IMR-90 (cell line): ENCODE results near the gene FBXO5. TPM values are rescaled to one million over a fixed set of nuclear protein-coding genes. Genes with fewer than 3 reads are reported as not detected.

Experiments
- ATAC-seq: fragments of 200-7000 bp; cut with Tn5 transposase; 2 replicates; pipeline ENCODE4 v1.9.1; 2020; ENCODE audit warnings: low read depth, mild to moderate bottlenecking, moderate library complexity
- BruUV-seq: library from RNA; stranded (reverse); fragments of 400-500 nt; replicated peaks from 2 replicates; lab custom pipeline; 2021; lab: Mats Ljungman, UMichigan
- CTCF ChIA-PET: fragments of 300-600 bp; formaldehyde crosslinking; extraction: SDS; loops from one replicate; lab custom pipeline; 2021; ENCODE audit warnings: antibody characterized with exemption; lab: Yijun Ruan, JAX
- POLR2A ChIA-PET: fragments of 300-600 bp; sonication (Branson Sonifier 250); formaldehyde crosslinking; loops from one replicate; lab custom pipeline; 2022; ENCODE audit warnings: antibody characterized with exemption; ENCODE audit not compliant: unreplicated experiment; lab: Charles Lee
- DNase-seq: peaks from one replicate; pipeline ENCODE4 v3.0.0; 2013
- H2AFZ ChIP-seq: replicated peaks from 2 replicates; pipeline ENCODE3; 2013; ENCODE audit warnings: low read length, mild to moderate bottlenecking; ENCODE audit not compliant: poor library complexity
- H2AK5ac ChIP-seq: 2 replicates; pipeline ENCODE4 v1.6.1; 2013; ENCODE audit warnings: low read depth, low read length, inconsistent platforms
- H2AK9ac ChIP-seq: replicated peaks from 2 replicates; pipeline ENCODE3; 2013; ENCODE audit warnings: mild to moderate bottlenecking, low read depth, low read length, moderate library complexity; ENCODE audit not compliant: poor library complexity
- H2BK120ac ChIP-seq: 2 replicates; pipeline ENCODE4 v1.6.1; 2013; ENCODE audit warnings: low read depth, low read length, inconsistent platforms
- H2BK15ac ChIP-seq: 3 replicates; pipeline ENCODE4 v1.6.1; 2013; ENCODE audit warnings: low read depth, low read length, inconsistent platforms
- H2BK20ac ChIP-seq: 2 replicates; pipeline ENCODE4 v1.6.1; 2013; ENCODE audit warnings: low read depth, mild to moderate bottlenecking, inconsistent platforms, low read length, moderate library complexity
- H2BK5ac ChIP-seq: 2 replicates; pipeline ENCODE4 v1.6.1; 2013; ENCODE audit warnings: mild to moderate bottlenecking, low read depth, low read length, inconsistent platforms; ENCODE audit not compliant: poor library complexity, severe bottlenecking
- H3K14ac ChIP-seq: replicated peaks from 2 replicates; pipeline ENCODE4 v1.6.1; 2013; ENCODE audit warnings: low read depth, low read length, inconsistent platforms
- H3K18ac ChIP-seq: 2 replicates; pipeline ENCODE4 v1.6.1; 2013; ENCODE audit warnings: low read depth, low read length, control low read depth
- H3K23ac ChIP-seq: 2 replicates; pipeline ENCODE4 v1.6.1; 2013; ENCODE audit warnings: low read depth, low read length, inconsistent platforms
- H3K27ac ChIP-seq: 2 replicates; pipeline ENCODE4 v1.5.1; 2013; ENCODE audit warnings: mild to moderate bottlenecking, control low read depth, low read length; ENCODE audit not compliant: insufficient read depth
- H3K27me3 ChIP-seq: 2 replicates; pipeline ENCODE4 v1.6.1; 2013; ENCODE audit warnings: low read length; ENCODE audit not compliant: control insufficient read depth, insufficient read depth
- H3K36me3 ChIP-seq: 2 replicates; pipeline ENCODE4 v1.6.1; 2013; ENCODE audit warnings: low read length, mixed read lengths; ENCODE audit not compliant: control insufficient read depth, insufficient read depth
- H3K4ac ChIP-seq: 2 replicates; pipeline ENCODE4 v1.6.1; 2013; ENCODE audit warnings: low read depth, low read length, inconsistent platforms
- H3K4me1 ChIP-seq: 2 replicates; pipeline ENCODE4 v1.6.1; 2013; ENCODE audit warnings: low read length, mixed read lengths; ENCODE audit not compliant: control insufficient read depth, insufficient read depth
- H3K4me2 ChIP-seq: 2 replicates; pipeline ENCODE4 v1.6.1; 2013; ENCODE audit warnings: low read depth, mild to moderate bottlenecking, control low read depth, low read length, moderate library complexity
- H3K4me3 ChIP-seq: 2 replicates; pipeline ENCODE4 v1.5.1; 2013; ENCODE audit warnings: low read depth, mild to moderate bottlenecking, control low read depth, low read length, moderate library complexity; ENCODE audit not compliant: insufficient read depth
- H3K56ac ChIP-seq: 2 replicates; pipeline ENCODE4 v1.6.1; 2013; ENCODE audit warnings: low read length, inconsistent platforms; ENCODE audit not compliant: insufficient read depth; ENCODE audit errors: extremely low read depth
- H3K79me1 ChIP-seq, 2 experiments: 2 replicates each; pipeline ENCODE4 v1.6.1; 2013; ENCODE audit warnings: low read length in 2 of 2, inconsistent platforms in 1 of 2, low read depth in 1 of 2
- H3K9ac ChIP-seq: 2 replicates; pipeline ENCODE4 v1.6.1; 2013; ENCODE audit warnings: low read depth, low read length, control low read depth
- H3K9me1 ChIP-seq: 2 replicates; pipeline ENCODE4 v1.6.1; 2013; ENCODE audit warnings: low read length, inconsistent platforms; ENCODE audit not compliant: insufficient read depth
- H3K9me3 ChIP-seq: 2 replicates; pipeline ENCODE4 v1.6.1; 2013; ENCODE audit warnings: low read length; ENCODE audit not compliant: control insufficient read depth, insufficient read depth
- H4K20me1 ChIP-seq: 2 replicates; pipeline ENCODE4 v1.6.1; 2013; ENCODE audit warnings: low read length, inconsistent platforms; ENCODE audit not compliant: insufficient read depth
- H4K5ac ChIP-seq: 2 replicates; pipeline ENCODE4 v1.6.1; 2013; ENCODE audit warnings: mild to moderate bottlenecking, low read depth, low read length, control low read depth
- H4K8ac ChIP-seq, 2 experiments: 2 replicates each; pipeline ENCODE4 v1.6.1; 2013; ENCODE audit warnings: low read depth in 2 of 2, low read length in 2 of 2, control low read depth in 1 of 2, inconsistent platforms in 1 of 2
- H4K91ac ChIP-seq: 2 replicates; pipeline ENCODE4 v1.6.1; 2013; ENCODE audit warnings: low read depth, low read length, inconsistent platforms; ENCODE audit not compliant: insufficient read depth
- BHLHE40 ChIP-seq: fragments of 150-350 bp; IDR thresholded peaks from 2 replicates; pipeline ENCODE4 v1.6.1; 2016; ENCODE audit warnings: mild to moderate bottlenecking, low read depth, low read length
- CEBPB ChIP-seq: IDR thresholded peaks from 2 replicates; pipeline ENCODE4 v1.6.1; 2012; ENCODE audit warnings: low read depth, low read length, improper control_type of control experiment
- CHD1 ChIP-seq: IDR thresholded peaks from 2 replicates; pipeline ENCODE4 v1.6.1; 2012; ENCODE audit warnings: low read depth, low read length, improper control_type of control experiment
- CTCF ChIP-seq: conservative IDR thresholded peaks from 2 replicates; pipeline ENCODE4 v1.5.1; 2012; ENCODE audit warnings: mild to moderate bottlenecking, low read depth, low read length, improper control_type of control experiment
- ELK1 ChIP-seq: fragments of 150-350 bp; IDR thresholded peaks from 2 replicates; pipeline ENCODE4 v1.6.1; 2016; ENCODE audit warnings: low read depth, mild to moderate bottlenecking, low read length, moderate library complexity, borderline replicate concordance
- FOS ChIP-seq: fragments of 150-350 bp; IDR thresholded peaks from 2 replicates; pipeline ENCODE4 v1.6.1; 2016; ENCODE audit warnings: low read depth, low read length
- MAFK ChIP-seq: IDR thresholded peaks from 2 replicates; pipeline ENCODE4 v1.6.1; 2012; ENCODE audit warnings: low read depth, low read length, improper control_type of control experiment
- MXI1 ChIP-seq: IDR thresholded peaks from 2 replicates; pipeline ENCODE4 v1.6.1; 2012; ENCODE audit warnings: low read depth, mild to moderate bottlenecking, low read length, moderate library complexity, borderline replicate concordance
- POLR2A ChIP-seq: IDR thresholded peaks from 2 replicates; pipeline ENCODE4 v1.6.1; 2012; ENCODE audit warnings: mild to moderate bottlenecking, low read depth, low read length
- RAD21 ChIP-seq: IDR thresholded peaks from 2 replicates; pipeline ENCODE4 v1.6.1; 2012; ENCODE audit warnings: low read length, improper control_type of control experiment
- SMC3 ChIP-seq: fragments of 150-350 bp; IDR thresholded peaks from 2 replicates; pipeline ENCODE4 v1.6.1; 2016; ENCODE audit warnings: low read depth, mild to moderate bottlenecking, antibody characterized with exemption, low read length, moderate library complexity
- WGBS, 2 experiments: methylation state at CpG; one replicate each; pipeline versions ENCODE4 v1.1.5 to v1.1.7; 2013; ENCODE audit warnings: missing lambda C conversion rate in 2 of 2; ENCODE audit not compliant: insufficient read length in 1 of 2; ENCODE audit errors: extremely low coverage in 2 of 2; 5-methylcytosine and 5-hydroxymethylcytosine counted together
- dilution Hi-C: fragments of 300-500 bp; cut with HindIII; formaldehyde crosslinking; loops from one replicate; pipeline ENCODE4 v1.14.3; 2018; ENCODE audit warnings: low sequenced_read_pairs; ENCODE audit not compliant: unreplicated experiment
- in situ Hi-C: fragments of 300-500 bp; cut with MboI; formaldehyde crosslinking; loops from 3 replicates; pipeline ENCODE4 v1.14.3; 2019; ENCODE audit warnings: low sequenced_read_pairs, inconsistent platforms, mixed read lengths
- intact Hi-C: fragments of 100-400 bp; cut with micrococcal nuclease; formaldehyde crosslinking; loops from 2 replicates; pipeline ENCODE4 v1.10.0; 2022
- polyA plus RNA-seq, 3 experiments: library from polyadenylated mRNA; depleted of rRNA; stranded (reverse); fragments of >200 nt; gene quantifications; 2 replicates each; pipeline ENCODE4 v1.2.3, GENCODE V29; 2012; ENCODE audit warnings: low replicate concordance in 1 of 3
- total RNA-seq: library from RNA; depleted of rRNA; stranded (reverse); fragments of >200 nt; gene quantifications from 2 replicates; pipeline ENCODE4 v1.2.3, GENCODE V29; 2012

Gene FBXO5
- total and polyA plus RNA-seq, 2 of the 4 experiments (the other 2 are of a cell fraction): 11.8 to 16.7 TPM

GRCh38 chr6:152952866-152953509 lies 29.9 kb downstream of the FBXO5 start:
- H3K23ac ChIP-seq: no peak overlapping the region
- intact Hi-C loops: loop anchor here (1.0 to 5.0 kb wide), 3 partner anchors 89 to 359 kb away; partner anchors contain the start of gene VIP
- H3K4me3 ChIP-seq: no peak overlapping the region
- ATAC-seq (peak; percentile 50), DNase-seq (peak; percentile 63)
- H4K20me1 ChIP-seq: no peaks in the 10 kb centered on the region
- H2BK120ac ChIP-seq: no peak overlapping the region
- no peak overlapping the region for H2BK5ac ChIP-seq
- in situ Hi-C loops: loop anchor here (10.0 kb wide), 2 partner anchors 208 to 478 kb away; no protein-coding TSS in a partner anchor
- H3K56ac ChIP-seq: no peak overlapping the region
- no peak overlapping the region for H2AK9ac ChIP-seq
- TF ChIP-seq CEBPB (no peak), MAFK (no peak), ELK1 (no peak), SMC3 (peak; percentile 52), CHD1 (no peak), FOS (no peak), BHLHE40 (no peak), CTCF (peak; percentile 73), MXI1 (no peak), RAD21 (peak; percentile 63), POLR2A (no peak)
- no peaks in the 10 kb centered on the region for H3K4me1 ChIP-seq
- POLR2A ChIA-PET: no interaction called here
- H2AFZ ChIP-seq: no peak overlapping the region
- no peak overlapping the region for H3K14ac ChIP-seq
- H4K91ac ChIP-seq: no peak overlapping the region
- H2BK15ac ChIP-seq: no peak overlapping the region
- H3K27ac ChIP-seq: no peak overlapping the region
- H3K4ac ChIP-seq: no peak overlapping the region
- H4K5ac ChIP-seq: no peak overlapping the region
- BruUV-seq: no TSS peak
- no peak overlapping the region for H2AK5ac ChIP-seq
- no peak overlapping the region for H3K4me2 ChIP-seq
- no peak overlapping the region for H2BK20ac ChIP-seq
- H3K9ac ChIP-seq: no peak overlapping the region
- no peaks in the 10 kb centered on the region for H3K36me3 ChIP-seq
- WGBS, 2 experiments: no CpG with 5 or more reads among the region's 7 CpGs
- no peaks in the 10 kb centered on the region for H3K27me3 ChIP-seq
- H3K79me1 ChIP-seq: no peaks in the 10 kb centered on the region
- CTCF ChIA-PET: interaction anchor here (0.6 kb wide), 1 partner anchor 87 kb away, joined by 4 read pairs; no protein-coding TSS in a partner anchor
- H3K9me3 ChIP-seq: no peaks in the 10 kb centered on the region
- no peak overlapping the region for H3K18ac ChIP-seq
- H3K9me1 ChIP-seq: no peaks in the 10 kb centered on the region
- dilution Hi-C loops: no loop called here
- no peak overlapping the region for H4K8ac ChIP-seq
